ENCODE data around the gene GIPC1.

Gene GIPC1

DNA sequence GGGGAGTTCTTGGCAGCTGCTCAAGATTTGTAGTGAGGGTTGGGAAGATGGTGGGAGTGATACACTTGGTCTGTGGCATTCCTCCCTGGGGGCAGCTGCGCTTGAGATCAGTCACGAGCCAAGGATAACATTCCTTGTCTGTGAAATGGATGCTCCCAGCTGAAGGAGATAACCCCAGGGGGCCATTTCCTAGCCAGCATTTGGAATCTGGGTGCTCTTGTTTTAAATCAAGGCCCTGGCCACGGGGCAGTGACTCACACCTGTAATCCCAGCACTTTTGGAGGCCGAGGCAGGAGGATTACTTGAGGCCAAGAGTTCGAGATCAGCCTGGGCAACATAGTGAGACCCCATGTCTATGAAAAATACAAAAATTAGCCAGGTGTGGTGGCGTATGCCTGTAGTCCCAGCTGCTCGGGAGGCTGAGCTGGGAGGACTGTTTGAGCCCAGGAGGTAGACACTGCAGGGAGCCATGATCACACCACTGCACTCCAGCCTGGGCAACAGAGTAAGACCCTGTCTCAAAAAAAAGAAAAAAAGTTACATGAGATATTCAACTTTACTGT is 58.3 kb downstream of the GIPC1 start:
- no peak for DNase-seq (ENCODE audit: low read depth, low spot score)

- DNase-seq (ENCODE audit: low read depth, low spot score), result no peak
Measured at GRCh38 chr19:14435320-14436050, 60.4 kb downstream of the GIPC1 start.

DNA sequence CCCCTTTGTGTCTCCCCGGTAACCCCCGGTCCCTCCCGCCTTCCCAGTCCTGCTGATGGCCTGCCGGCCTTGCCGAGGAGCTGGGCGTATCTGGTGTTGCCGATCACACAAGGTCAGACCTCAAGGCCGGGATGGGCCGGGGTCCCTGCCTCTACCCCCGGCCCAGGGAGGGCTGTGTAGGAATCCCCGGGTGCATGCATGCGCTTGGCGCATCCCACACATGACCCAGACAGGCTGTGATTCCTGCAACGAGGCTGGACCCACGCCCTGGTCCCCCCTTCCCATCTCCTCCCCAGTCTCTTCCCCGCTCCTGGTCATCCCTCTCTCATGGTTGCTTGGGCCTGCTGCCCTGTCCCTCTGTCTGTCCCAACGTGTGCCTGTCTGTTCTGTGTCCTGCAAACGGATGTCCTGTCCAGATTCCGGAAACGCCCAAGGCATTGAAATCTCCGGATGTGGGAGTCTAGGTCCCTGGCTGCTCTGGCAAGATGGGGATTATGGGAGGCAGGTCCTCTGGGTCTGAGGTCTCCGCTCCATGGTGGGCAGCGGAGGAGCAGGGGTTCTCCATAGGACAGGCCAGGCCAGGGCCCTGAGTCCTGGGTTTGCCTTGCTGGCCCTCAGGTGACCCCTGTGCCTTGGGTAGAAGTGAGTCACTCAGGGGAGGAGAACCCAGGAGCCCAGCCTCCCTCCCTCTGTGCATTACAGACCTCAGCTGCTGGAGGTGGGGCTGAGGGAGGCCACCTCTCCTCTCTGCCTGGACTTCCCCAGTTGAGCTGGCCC is 61.2 kb downstream of the GIPC1 start:
- DNase-seq (ENCODE audit: low read depth, low spot score), result no peak

DNA sequence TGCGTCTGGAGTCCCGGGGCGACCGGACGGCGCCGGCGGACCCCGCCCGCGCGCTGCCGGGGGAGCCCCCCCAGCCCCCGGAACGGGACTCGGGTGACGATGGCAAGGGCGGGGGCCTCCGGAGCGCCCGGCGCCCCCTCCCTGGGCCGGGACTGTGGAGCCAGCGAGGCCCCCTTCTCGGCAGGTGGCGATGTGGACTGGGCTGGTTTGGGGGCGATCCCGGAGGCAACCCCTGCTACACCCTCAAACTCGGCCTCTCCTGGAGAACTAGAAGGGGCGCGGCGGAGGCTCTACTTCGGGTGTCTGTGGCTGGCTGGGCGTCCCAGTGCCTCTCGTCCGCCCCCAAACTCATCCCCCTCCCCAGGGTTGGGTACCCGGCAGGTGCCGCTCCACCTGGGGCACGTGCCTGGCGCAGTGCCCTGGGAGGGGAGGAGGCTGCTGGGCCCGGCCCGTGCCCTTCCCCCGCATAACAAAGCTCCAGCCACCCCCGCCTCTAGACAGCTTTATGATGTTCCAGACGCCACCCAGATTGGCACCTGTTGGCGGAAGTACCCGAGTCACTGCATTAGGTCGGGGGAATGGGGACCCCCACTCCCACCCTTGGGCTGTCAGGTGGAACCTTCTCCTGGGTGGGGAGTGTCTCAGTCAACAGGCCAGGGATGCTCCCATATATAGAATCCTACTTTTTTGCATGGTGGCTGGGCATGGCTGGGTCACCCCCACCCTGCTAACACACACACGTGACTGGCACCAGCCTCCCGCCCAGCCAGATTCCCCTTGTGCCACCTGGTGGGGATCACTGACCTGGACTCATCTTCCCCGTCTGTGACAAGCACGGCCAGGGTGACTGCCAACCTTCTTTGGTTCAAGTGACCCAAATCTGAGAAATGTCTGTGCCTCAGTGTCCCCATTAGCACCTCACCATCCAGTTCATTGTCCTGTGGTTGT is 62.1 kb downstream of the GIPC1 start:
- DNase-seq (ENCODE audit: low read depth, low spot score), result no peak

- no peak for DNase-seq (ENCODE audit: low read depth, low spot score)
Measured at GRCh38 chr19:14432791-14433553, 63.0 kb downstream of the GIPC1 start, which contains the start of gene PKN1. TSS of gene PKN1 (plus strand) at chr19:14433306. CDS start at chr19:14433522, 216 bp downstream.

- no peak for DNase-seq (ENCODE audit: low read depth, low spot score)
Measured at GRCh38 chr19:14430712-14431111, 65.2 kb downstream of the GIPC1 start.

DNA sequence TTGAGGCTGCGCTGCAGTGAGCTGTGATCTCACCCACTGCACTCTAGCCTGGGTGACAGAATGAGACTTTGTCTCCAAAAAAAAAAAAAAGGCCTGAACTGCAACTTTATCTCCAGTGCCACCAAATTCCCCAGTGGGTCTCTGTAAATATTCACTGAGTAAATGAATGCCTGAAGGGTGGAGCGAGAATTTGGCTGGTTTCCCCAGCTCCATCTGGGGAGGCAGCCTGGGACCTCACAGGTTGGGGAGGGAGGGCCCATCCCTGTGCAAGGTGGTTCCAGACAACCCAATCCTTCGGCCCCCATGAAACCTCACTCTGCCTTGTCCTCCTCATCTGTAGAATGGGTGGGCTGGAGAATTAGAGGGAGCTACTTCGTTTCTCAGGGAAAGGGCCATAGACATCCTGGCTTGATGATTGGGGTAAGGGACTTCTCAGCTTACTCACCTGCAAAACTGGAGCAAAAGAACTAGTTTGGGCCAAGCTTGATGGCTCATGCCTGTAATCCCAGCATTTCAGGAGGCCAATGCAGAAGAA is 67.0 kb downstream of the GIPC1 start:
- DNase-seq (ENCODE audit: low read depth, low spot score), result no peak
